ENCODE measurements around the gene PIGR.

Gene PIGR

GRCh38 chr1:206885341-206886060 lies 60.8 kb downstream of the PIGR start:
- no peak for DNase-seq

- DNase-seq = no peak
Observed at GRCh38 chr1:206883876-206884275, 62.4 kb downstream of the PIGR start.

GRCh38 chr1:206883160-206883559 lies 63.1 kb downstream of the PIGR start:
- DNase-seq = no peak

GRCh38 chr1:206882555-206882954 lies 63.7 kb downstream of the PIGR start:
- no peak for DNase-seq

- no peak for DNase-seq
Observed at GRCh38 chr1:206880314-206880713, 66.0 kb downstream of the PIGR start.

All from NCI-H524 (cell line).